B cell (primary cell): ENCODE data around the gene RASSF3. TPM values are rescaled to one million over a fixed set of nuclear protein-coding genes. Genes with fewer than 3 reads are reported as not detected.

Source experiments
- ATAC-seq: fragments of 200-7000 bp; cut with Tn5 transposase; one replicate; pipeline ENCODE4 v1.10.0; 2021; ENCODE audit warnings: low read depth, mild to moderate bottlenecking, moderate number of reproducible peaks, moderate library complexity
- CTCF ChIA-PET: fragments of 350-600 bp; sonication (Branson Sonifier 250); formaldehyde crosslinking; loops from one replicate; lab custom pipeline; 2021; ENCODE audit warnings: antibody characterized with exemption, inconsistent platforms; lab: Charles Lee
- POLR2A ChIA-PET: fragments of 350-600 bp; sonication (Branson Sonifier 250); formaldehyde crosslinking; loops from one replicate; lab custom pipeline; 2021; ENCODE audit warnings: antibody characterized with exemption; lab: Charles Lee
- DNase-seq: peaks from one replicate; pipeline ENCODE4 v3.0.0; 2013
- H2AFZ ChIP-seq: 2 replicates; pipeline ENCODE4 v1.6.1; 2012; ENCODE audit warnings: mild to moderate bottlenecking, low read depth, low read length; ENCODE audit not compliant: insufficient read depth, poor library complexity, severe bottlenecking
- H3K27ac ChIP-seq, 2 donors: 1 replicate in 1 of 2; 2 replicates in 1 of 2; pipeline ENCODE4 v1.5.1; 2012 to 2013; ENCODE audit warnings: low read length in 2 of 2, mild to moderate bottlenecking in 2 of 2, moderate library complexity in 1 of 2
- H3K27me3 ChIP-seq, 4 experiments: fragments of 200-600 bp in 1 of 4; sonication (generic) in 1 of 4; replicated peaks in 1 of 4; 1 replicate in 2 of 4; 2 replicates in 2 of 4; pipeline versions ENCODE4 v1.6.1 to v1.7.0; 2013 to 2016; ENCODE audit warnings: low read length in 3 of 4, mild to moderate bottlenecking in 2 of 4, mixed read lengths in 1 of 4, moderate library complexity in 1 of 4; ENCODE audit not compliant: insufficient read depth in 4 of 4, control insufficient read depth in 3 of 4; ENCODE audit errors: control extremely low read depth in 1 of 4
- H3K36me3 ChIP-seq, 2 experiments: replicated peaks in 1 of 2; 1 replicate in 1 of 2; 2 replicates in 1 of 2; pipeline versions ENCODE4 v1.6.1 to v1.7.1; 2013; ENCODE audit warnings: low read length in 1 of 2; ENCODE audit not compliant: insufficient read depth in 2 of 2, control insufficient read depth in 1 of 2; ENCODE audit errors: control extremely low read depth in 1 of 2, extremely low read depth in 1 of 2
- H3K4me1 ChIP-seq, 2 donors: fragments of 200-600 bp in 1 of 2; sonication (generic) in 1 of 2; 1 replicate in 1 of 2; 2 replicates in 1 of 2; pipeline versions ENCODE4 v1.5.1 to v1.6.1; 2013 to 2017; ENCODE audit warnings: low read length in 2 of 2; ENCODE audit not compliant: control insufficient read depth in 2 of 2, insufficient read depth in 2 of 2
- H3K4me2 ChIP-seq: replicated peaks from 2 replicates; pipeline ENCODE3; 2012; ENCODE audit warnings: mild to moderate bottlenecking, low read depth, low read length; ENCODE audit not compliant: poor library complexity, severe bottlenecking
- H3K4me3 ChIP-seq, 5 experiments: fragments of 200-600 bp in 1 of 5; sonication (generic) in 1 of 5; 1 replicate in 3 of 5; 2 replicates in 2 of 5; pipeline versions ENCODE4 v1.5.1 to v1.7.0; 2011 to 2016; ENCODE audit warnings: low read length in 4 of 5, mild to moderate bottlenecking in 4 of 5, low read depth in 2 of 5, control low read depth in 1 of 5, moderate library complexity in 1 of 5; ENCODE audit not compliant: insufficient read depth in 1 of 5; ENCODE audit errors: control extremely low read depth in 1 of 5, extremely low read depth in 1 of 5
- H3K79me2 ChIP-seq: fragments of 200-600 bp; sonication (generic); one replicate; pipeline ENCODE4 v1.6.0; 2016; ENCODE audit warnings: low read length; ENCODE audit not compliant: control insufficient read depth, insufficient read depth
- H3K9ac ChIP-seq: fragments of 200-600 bp; sonication (generic); 2 replicates; pipeline ENCODE4 v1.6.1; 2017; ENCODE audit warnings: mild to moderate bottlenecking, low read length, moderate library complexity
- H3K9me3 ChIP-seq, 3 donors: one replicate each; pipeline versions ENCODE4 v1.6.1 to v1.7.1; 2013; ENCODE audit warnings: low read length in 2 of 3; ENCODE audit not compliant: control insufficient read depth in 2 of 3, insufficient read depth in 1 of 3; ENCODE audit errors: control extremely low read depth in 1 of 3
- H4K20me1 ChIP-seq: 2 replicates; pipeline ENCODE4 v1.6.0; 2012; ENCODE audit warnings: mild to moderate bottlenecking, low read length; ENCODE audit not compliant: insufficient read depth, control insufficient read depth, poor library complexity, severe bottlenecking
- H3K27ac Mint-ChIP-seq: one replicate; pipeline ENCODE4 v1.8.0; 2021; ENCODE audit warnings: mixed read lengths
- H3K27me3 Mint-ChIP-seq: one replicate; pipeline ENCODE4 v1.8.0; 2021; ENCODE audit warnings: mixed read lengths
- H3K4me1 Mint-ChIP-seq: one replicate; pipeline ENCODE4 v1.8.0; 2021; ENCODE audit warnings: mixed read lengths
- H3K4me3 Mint-ChIP-seq: one replicate; pipeline ENCODE4 v1.8.0; 2021; ENCODE audit warnings: mixed read lengths
- H3K9me3 Mint-ChIP-seq: one replicate; pipeline ENCODE4 v1.8.0; 2022; ENCODE audit warnings: mixed read lengths; ENCODE audit not compliant: insufficient read depth
- EZH2 ChIP-seq: IDR thresholded peaks from 2 replicates; pipeline ENCODE4 v1.6.1; 2012; ENCODE audit warnings: borderline replicate concordance, low read depth, mild to moderate bottlenecking, moderate library complexity, low read length; ENCODE audit not compliant: insufficient read depth, poor library complexity, severe bottlenecking
- WGBS: methylation state at CpG from one replicate; pipeline ENCODE4 v1.1.5; 2013; ENCODE audit warnings: missing lambda C conversion rate; ENCODE audit not compliant: insufficient coverage; 5-methylcytosine and 5-hydroxymethylcytosine counted together
- intact Hi-C: fragments of 100-400 bp; cut with micrococcal nuclease; formaldehyde crosslinking; loops from one replicate; pipeline ENCODE4 v1.10.0; 2022
- polyA plus RNA-seq: library from polyadenylated mRNA; depleted of rRNA; stranded (reverse); fragments of >200 nt; gene quantifications from 2 replicates; pipeline ENCODE4 v1.2.3, GENCODE V29; 2012
- small RNA-seq: library from RNA; depleted of rRNA; stranded (forward); fragments of <200 nt; gene quantifications from one replicate; pipeline ENCODE3, GENCODE V24; 2012; ENCODE audit warnings: low replicate concordance, low read depth; ENCODE audit not compliant: insufficient read length
- total RNA-seq, 2 donors: library from RNA; stranded (reverse); fragments of 120-200 nt in 1 of 2; gene quantifications; 1 replicate in 1 of 2; 2 replicates in 1 of 2; pipeline versions ENCODE4 v1.2.3 to v1.2.4, GENCODE V29; 2013 to 2022
- TF ChIP-seq, protein P1 (sequence below): fragments of 200-600 bp; IDR thresholded peaks from one replicate; pipeline ENCODE4 v1.8.0; 2022; ENCODE audit warnings: antibody characterized with exemption, mild to moderate bottlenecking

RASSF3 gene
- total and polyA plus RNA-seq, 2 donors (not counting 1 experiment from before 2014, with no cell fraction given): 25.8 to 104 TPM

DNA sequence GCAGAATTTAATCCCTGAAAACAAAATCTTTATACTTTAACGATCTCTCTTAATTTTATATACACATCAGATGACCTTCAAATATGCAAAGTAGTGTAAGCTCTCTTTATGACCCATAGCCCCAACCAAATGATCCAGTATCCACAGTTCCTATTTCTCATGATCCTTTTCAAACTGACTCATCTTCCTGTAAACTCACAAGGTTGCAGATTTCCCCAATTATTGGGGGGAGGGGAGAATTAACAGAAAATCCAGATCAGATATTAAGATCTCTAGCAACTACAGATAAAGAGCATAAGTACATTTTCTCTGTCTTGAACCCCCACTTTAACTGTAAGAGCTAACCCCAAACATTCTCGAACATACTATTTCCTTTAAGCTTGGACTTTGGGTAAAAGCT lies 136.4 kb downstream of the RASSF3 start:
- Histone ChIP-seq H3K4me2 (no peak overlapping the region), H3K27ac (no peak overlapping the region), H2AFZ (no peak overlapping the region), H3K36me3 (peaks cover 8 to 42% of the 10 kb centered on the region in 2 experiments), H3K27me3 (no peaks in the 10 kb centered on the region), H3K79me2 (no peaks in the 10 kb centered on the region), H3K4me1 (no peaks in the 10 kb centered on the region), H3K4me3 (no peak overlapping the region), H3K9ac (no peak overlapping the region), H3K9me3 (no peaks in the 10 kb centered on the region), H4K20me1 (no peaks in the 10 kb centered on the region)
- Mint-ChIP-seq H3K27me3 (no peaks in the 10 kb centered on the region), H3K27ac (no peak overlapping the region), H3K4me3 (no peak overlapping the region), H3K4me1 (no peaks in the 10 kb centered on the region), H3K9me3 (no peaks in the 10 kb centered on the region)
- intact Hi-C loops: no loop called here
- 100% methylated on average over 1 of the region's 2 CpGs for WGBS
- no peak for DNase-seq
- TF ChIP-seq, protein P1, sequence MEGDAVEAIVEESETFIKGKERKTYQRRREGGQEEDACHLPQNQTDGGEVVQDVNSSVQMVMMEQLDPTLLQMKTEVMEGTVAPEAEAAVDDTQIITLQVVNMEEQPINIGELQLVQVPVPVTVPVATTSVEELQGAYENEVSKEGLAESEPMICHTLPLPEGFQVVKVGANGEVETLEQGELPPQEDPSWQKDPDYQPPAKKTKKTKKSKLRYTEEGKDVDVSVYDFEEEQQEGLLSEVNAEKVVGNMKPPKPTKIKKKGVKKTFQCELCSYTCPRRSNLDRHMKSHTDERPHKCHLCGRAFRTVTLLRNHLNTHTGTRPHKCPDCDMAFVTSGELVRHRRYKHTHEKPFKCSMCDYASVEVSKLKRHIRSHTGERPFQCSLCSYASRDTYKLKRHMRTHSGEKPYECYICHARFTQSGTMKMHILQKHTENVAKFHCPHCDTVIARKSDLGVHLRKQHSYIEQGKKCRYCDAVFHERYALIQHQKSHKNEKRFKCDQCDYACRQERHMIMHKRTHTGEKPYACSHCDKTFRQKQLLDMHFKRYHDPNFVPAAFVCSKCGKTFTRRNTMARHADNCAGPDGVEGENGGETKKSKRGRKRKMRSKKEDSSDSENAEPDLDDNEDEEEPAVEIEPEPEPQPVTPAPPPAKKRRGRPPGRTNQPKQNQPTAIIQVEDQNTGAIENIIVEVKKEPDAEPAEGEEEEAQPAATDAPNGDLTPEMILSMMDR: no peak
- TF ChIP-seq EZH2: no peak
- no peak for ATAC-seq
- ChIA-PET POLR2A (no interaction called here), CTCF (no interaction called here)

Small RNA genes within 50 kb of the gene (small RNA-seq; reads per million reads assigned to genes)
- gene MIR548C (not detected), gene MIR548Z (not detected), gene RF00137 (not detected)

Other genes with a start within 250 kb of the RASSF3 start
- not detected in 2 replicates for gene C12orf56, start 219.7 kb upstream of the RASSF3 start, total RNA-seq
- gene C12orf56, start 219.7 kb upstream of the RASSF3 start, polyA plus RNA-seq: not detected in 2 replicates
- gene XPOT, start 206.1 kb upstream of the RASSF3 start, total RNA-seq: 48.8 and 56.1 TPM in 2 replicates
- gene XPOT, start 206.1 kb upstream of the RASSF3 start, polyA plus RNA-seq: 11.7 and 14.1 TPM in 2 replicates
- 38.5 and 46.9 TPM in 2 replicates for gene TBK1, start 158.4 kb upstream of the RASSF3 start, total RNA-seq
- gene TBK1, start 158.4 kb upstream of the RASSF3 start, polyA plus RNA-seq: 10.4 and 13.6 TPM in 2 replicates
- gene GNS, start 148.9 kb downstream of the RASSF3 start, total RNA-seq: 26.7 and 31.7 TPM in 2 replicates
- 7.0 and 8.8 TPM in 2 replicates for gene GNS, start 148.9 kb downstream of the RASSF3 start, polyA plus RNA-seq
- 0.10 and 0.29 TPM in 2 replicates for gene TBC1D30, start 214.2 kb downstream of the RASSF3 start, total RNA-seq
- gene TBC1D30, start 214.2 kb downstream of the RASSF3 start, polyA plus RNA-seq: 0.06 and 0.07 TPM in 2 replicates